HG03039 (cell line): Measurements from ENCODE around the gene KLRC1.
"Not testable (repeated sequence)": the region's sequence is repeated elsewhere in the genome, so short reads cannot be mapped to it uniquely, and the experiment has no call there.

Experiments used
- ATAC-seq: cut with Tn5 transposase; IDR thresholded peaks from one replicate; pipeline ENCODE4 v1.9.1; 2021; ENCODE audit warnings: mild to moderate bottlenecking, moderate library complexity; ENCODE audit not compliant: unreplicated experiment

KLRC1 gene

GRCh38 chr12:10453156-10453555 lies at the start of gene KLRC1:
KLRC1 (minus strand) TSS chr12:10453377; CDS start chr12:10451156, 2,221 bp downstream.
- no peak for ATAC-seq

- ATAC-seq: no peak
Observed at GRCh38 chr12:10501030-10501429, 47.9 kb upstream of the KLRC1 start.

GRCh38 chr12:10498042-10498441 lies 44.9 kb upstream of the KLRC1 start:
- ATAC-seq: no peak

- ATAC-seq: no peak
Observed at GRCh38 chr12:10497602-10498001, 44.4 kb upstream of the KLRC1 start.

- ATAC-seq: no peak
Observed at GRCh38 chr12:10491766-10492165, 38.6 kb upstream of the KLRC1 start.

- not testable (repeated sequence) for ATAC-seq
Observed at GRCh38 chr12:10487328-10487727, 34.2 kb upstream of the KLRC1 start.

GRCh38 chr12:10481901-10482300 lies 28.7 kb upstream of the KLRC1 start:
- not testable (repeated sequence) for ATAC-seq

GRCh38 chr12:10472808-10473207 lies 19.6 kb upstream of the KLRC1 start:
- ATAC-seq: not testable (repeated sequence)

- ATAC-seq: no peak
Observed at GRCh38 chr12:10469701-10470100, 16.5 kb upstream of the KLRC1 start.

- ATAC-seq: no peak
Observed at GRCh38 chr12:10466311-10466710, 13.1 kb upstream of the KLRC1 start.

GRCh38 chr12:10457760-10458159 lies 4.6 kb upstream of the KLRC1 start:
- ATAC-seq: no peak

GRCh38 chr12:10456856-10457255 lies 3.7 kb upstream of the KLRC1 start:
- ATAC-seq: no peak

- ATAC-seq: no peak
Observed at GRCh38 chr12:10455766-10456165, 2.6 kb upstream of the KLRC1 start.

GRCh38 chr12:10454531-10454930 lies 1.4 kb upstream of the KLRC1 start:
- no peak for ATAC-seq

GRCh38 chr12:10448236-10448635 lies 4.9 kb downstream of the KLRC1 start:
- ATAC-seq: no peak

GRCh38 chr12:10446052-10446451 lies 7.1 kb downstream of the KLRC1 start:
- ATAC-seq: not testable (repeated sequence)

- not testable (repeated sequence) for ATAC-seq
Observed at GRCh38 chr12:10441144-10441543, 12.0 kb downstream of the KLRC1 start.

GRCh38 chr12:10439608-10440274 lies 13.4 kb downstream of the KLRC1 start:
- ATAC-seq: not testable (repeated sequence)

GRCh38 chr12:10437601-10438000 lies 15.6 kb downstream of the KLRC1 start:
- not testable (repeated sequence) for ATAC-seq

GRCh38 chr12:10435816-10436215 lies 17.4 kb downstream of the KLRC1 start, which contains the start of gene KLRC2:
KLRC2 (minus strand) TSS chr12:10436010; CDS start chr12:10435986, 24 bp downstream.
- not testable (repeated sequence) for ATAC-seq

GRCh38 chr12:10430623-10431022 lies 22.6 kb downstream of the KLRC1 start:
- ATAC-seq: not testable (repeated sequence)

- ATAC-seq: not testable (repeated sequence)
Observed at GRCh38 chr12:10425938-10426337, 27.2 kb downstream of the KLRC1 start.
